Fibroblast of skin of back (primary cell): ENCODE results near the gene EPN3. TPM values are rescaled to one million over a fixed set of nuclear protein-coding genes. Genes with fewer than 3 reads are reported as not detected.

Experiments
- DNase-seq: peaks from one replicate; pipeline ENCODE4 v3.0.0-alpha.2; 2013
- polyA plus RNA-seq, 2 experiments: library from polyadenylated mRNA; unstranded; fragments of 120-200 nt; gene quantifications; one replicate each; pipeline ENCODE4 v1.2.1, GENCODE V29; 2013; ENCODE audit not compliant: insufficient read length in 2 of 2

Gene EPN3
- polyA plus RNA-seq (2013, experiment 1 of 2; ENCODE audit: insufficient read length), result 0.04 TPM
- 0.18 TPM for polyA plus RNA-seq (2013, experiment 2 of 2; ENCODE audit: insufficient read length)

DNA sequence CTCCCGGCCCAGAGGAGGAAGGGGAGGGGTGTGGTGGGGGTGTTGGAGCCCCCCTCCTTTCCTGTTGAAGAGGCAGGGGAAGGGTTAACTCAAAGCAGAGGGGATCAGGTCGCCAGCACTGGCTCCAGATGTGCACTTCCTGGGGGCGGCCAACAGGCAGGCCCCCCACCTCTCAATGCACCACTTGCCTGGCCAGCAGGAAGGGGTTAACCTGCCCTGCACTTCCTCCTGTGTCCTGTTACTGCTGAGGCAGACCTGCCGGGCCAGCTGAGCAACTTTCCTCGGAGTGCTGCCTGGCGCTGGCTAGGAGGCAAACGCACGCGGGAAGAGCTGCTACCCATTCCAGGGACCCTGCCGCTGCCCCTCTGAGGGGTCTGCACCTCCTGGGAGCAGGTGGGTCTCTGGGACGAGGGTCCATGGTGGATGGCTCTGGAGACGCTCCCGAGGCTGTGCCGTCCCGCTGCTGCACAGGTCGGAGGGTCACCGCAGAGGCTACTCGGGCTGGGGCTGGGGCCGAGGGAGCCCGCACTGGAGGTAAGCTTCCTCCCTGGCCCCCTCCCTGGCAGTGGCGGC lies at the start of gene EPN3:
TSS of gene EPN3 (plus strand) at position 284 of the 573 bp plus-strand sequence. CDS start 3,822 bp downstream, outside the sequence.
- DNase-seq, result no peak

DNA sequence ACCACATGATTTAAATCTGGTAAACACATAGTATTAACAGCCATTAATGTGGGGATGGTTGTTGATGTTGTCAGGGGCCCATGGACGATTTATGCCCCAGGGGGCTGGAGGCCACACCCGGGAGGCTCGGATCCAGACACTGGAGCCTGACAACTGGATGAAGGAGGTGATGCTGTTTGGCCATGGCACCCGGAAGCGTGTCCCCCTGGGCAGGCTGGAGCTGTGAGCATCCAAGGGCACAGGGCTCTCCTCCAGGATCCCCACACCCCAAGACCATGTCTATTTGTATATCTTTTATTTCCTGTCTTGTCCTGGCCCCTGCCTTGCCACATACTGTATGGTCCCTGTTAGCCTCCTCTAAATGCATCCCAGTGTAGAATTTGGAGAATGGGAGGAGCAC lies 49.3 kb upstream of the EPN3 start:
- no peak for DNase-seq

DNA sequence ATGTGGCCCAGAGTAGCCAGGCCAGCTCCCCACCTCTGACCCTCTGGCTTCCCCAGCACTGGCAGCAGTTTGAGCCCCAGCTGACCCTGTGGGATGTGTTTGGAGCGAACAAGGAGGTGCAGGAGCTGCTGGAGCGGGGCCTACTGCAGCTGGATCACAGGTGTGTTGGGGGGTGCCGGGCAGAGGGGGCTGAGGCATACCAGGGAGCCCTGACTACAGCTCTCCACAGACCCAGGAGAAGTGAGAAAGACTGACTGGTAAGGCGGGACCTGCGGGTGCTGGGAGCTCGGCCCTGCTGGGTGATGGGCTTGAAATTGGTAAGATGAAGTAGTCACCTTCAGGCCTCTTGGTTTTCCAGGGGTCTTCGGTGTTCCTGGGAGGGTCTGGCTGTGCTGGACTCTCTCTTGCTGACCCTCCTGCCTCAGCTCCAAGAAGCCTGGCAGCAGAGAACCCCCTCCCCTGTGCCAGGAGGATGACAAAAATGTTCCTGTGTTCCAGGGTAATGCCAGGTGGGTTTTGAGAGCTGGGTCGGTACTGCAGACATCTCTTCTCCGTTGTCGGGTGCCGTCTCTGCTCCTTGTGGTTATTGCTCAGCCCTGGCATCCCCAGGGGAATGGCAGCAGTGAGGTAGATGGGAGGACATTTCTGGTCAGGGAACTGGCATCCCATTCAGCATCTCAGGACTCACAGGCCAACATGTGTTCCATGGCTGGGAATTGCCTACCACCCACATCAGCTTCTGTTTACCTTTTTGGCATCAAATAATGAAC lies 48.0 kb upstream of the EPN3 start:
- DNase-seq, result no peak

DNA sequence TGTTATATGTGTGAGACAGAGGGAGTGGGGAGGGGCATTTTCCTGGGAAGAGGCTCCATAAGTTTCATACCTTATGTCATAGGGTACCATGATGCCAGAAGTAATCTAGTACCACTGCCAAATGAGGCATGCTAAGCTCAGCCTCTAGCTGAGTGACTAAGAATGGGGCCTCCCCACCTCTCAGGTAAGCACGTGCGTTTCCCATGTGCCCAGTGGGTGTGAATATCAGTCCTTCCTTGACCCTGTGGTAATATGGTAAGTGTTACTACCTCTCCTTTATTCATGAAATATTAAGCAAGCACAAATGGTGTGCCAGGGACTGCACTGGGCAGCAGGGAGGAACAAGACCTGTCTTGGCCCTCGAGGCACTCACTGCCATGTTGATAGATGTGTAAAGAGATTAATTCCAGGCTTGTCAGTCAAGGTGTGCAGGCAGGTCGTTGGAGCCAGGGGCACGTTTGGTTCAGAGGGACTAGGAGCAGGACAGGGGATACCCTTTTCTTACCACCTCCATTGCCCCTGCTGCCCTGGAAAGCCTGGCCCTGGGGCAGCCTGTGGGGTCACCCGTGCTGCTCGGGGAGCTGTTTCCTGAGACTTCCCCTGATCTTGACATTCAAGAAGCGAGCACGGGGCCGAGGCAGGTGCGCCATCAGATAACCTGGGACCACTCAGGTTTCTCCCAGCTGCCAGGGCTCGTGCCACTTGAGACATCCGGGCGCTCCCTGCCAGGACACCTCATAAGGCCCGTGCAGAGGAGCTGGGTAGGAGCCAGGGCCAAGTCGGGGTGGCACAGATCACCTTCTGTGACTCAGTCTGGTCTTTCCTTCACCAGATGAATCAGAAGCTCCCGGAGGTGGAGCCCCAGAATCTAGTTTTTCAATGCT lies 45.1 kb upstream of the EPN3 start:
- DNase-seq, result no peak

DNA sequence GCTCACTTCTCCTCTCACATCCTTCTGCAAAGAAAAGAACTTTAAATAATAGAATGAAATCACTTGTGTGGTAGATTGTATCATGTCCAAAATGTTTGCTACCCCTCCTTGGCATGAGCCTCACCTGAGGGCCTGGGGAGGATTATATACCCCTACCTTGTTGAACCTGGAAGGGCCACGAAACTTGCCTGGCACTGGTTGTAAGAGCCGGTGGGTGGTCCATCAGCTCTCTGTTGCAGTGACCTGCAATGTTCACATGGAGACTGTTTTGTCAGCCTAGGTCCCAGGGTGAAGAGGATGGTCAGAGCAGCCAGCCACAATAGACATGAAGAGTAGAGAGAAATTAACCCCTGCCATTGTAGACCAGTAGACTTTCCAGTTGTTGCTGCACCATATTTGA lies 43.7 kb upstream of the EPN3 start:
- no peak for DNase-seq

DNA sequence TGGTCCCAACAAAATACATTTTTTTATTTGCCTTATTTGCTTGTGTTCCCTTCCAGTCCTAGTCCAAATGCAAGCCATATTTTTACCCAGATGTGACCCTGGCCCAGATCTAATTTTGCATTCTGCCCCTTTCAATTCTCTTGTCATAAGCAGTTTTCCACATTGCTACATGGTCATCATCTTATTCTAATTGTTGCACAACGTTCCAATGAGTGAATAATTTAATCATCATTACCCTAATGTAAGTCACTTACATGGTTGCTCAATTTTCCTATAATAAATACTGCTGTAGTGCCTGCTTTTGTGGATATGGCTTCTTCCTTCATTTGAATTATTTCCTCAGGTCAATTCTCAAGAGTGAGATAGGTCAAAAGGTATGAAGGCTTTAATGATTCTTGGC lies 41.0 kb upstream of the EPN3 start:
- no peak for DNase-seq

DNA sequence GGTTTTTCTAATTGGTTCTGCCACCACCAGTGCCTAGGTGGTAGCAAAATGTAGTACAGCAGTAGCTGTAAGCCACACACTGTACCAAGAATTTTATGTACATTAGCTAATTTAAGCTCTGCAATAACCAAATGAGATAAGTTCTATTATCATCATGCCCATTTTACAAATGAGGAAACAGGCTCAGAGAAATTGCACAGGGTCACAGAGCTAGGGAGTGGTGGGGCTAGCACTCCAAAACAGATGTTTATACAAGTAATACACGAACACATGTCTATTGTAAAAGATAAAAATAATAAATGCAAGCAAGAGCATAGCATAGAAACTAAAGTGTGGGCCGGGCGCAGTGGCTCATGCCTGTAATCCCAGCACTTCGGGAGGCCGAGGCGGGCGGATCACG lies 40.3 kb upstream of the EPN3 start:
- DNase-seq, result no peak

DNA sequence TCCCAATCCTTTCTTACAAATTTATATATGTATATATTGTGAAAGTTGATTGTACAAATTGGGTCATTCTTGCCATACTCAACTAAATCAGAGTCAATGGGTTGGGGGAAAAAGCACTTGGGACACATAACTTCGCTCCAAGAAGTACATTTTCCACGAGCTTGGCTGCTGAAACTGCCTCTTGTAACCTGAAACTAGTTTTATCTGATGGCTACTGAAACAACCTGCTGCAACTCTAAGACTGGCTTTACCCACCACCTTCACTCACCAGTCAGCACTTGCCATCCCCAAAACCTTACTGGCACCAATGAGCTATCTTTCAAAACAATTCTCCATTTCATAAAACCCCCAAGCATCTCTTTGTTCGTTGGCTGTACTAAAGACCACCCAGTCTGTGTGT lies 38.8 kb upstream of the EPN3 start:
- no peak for DNase-seq

DNA sequence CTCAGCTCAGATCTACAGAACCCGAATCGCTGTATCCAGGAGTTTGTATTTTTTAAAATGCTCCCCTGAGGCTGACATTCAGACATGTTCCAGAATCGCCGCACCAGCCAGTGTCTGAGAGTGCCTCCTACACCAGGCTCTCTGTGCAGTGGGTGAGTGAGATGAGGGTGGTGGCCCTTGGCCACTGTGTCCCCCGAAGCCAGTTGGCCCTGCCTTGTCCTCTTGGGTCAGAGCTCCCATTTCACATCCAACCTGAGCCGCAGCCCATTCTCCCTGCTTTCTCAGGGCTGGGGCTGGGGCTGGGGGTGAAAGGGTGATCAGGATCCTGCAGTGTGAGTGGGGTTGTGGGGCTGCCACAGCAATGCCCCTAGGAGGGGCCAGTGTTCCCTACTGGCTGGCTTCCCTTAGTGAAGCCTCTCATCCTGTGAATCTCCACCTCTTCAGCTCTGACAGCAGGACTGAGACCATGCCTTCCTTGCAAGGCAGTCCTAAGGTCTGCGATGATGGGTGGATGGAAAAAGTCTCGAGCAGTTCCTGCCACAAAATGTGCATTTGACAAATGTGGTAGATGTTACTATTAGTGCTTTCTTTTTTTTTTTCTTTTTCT lies 37.2 kb upstream of the EPN3 start:
- no peak for DNase-seq

DNA sequence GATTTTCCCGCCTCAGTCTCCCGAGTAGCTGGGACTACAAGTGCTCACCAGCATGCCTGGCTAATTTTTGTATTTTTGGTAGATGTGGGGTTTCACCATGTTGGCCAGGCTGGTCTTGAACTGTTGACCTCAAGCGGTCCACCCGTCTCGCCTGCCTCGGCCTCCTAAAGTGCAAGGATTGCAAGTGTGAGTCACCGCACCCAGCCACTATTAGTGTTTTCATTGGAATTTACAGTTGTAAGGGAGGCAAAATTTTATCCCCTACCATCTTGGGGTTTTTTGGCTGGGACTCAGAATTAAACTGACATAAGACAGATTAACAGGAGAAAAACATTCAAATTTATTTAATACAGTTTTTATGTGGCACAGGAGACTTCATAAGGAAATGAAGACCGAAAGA lies 36.6 kb upstream of the EPN3 start:
- peak; percentile 68 for DNase-seq

DNA sequence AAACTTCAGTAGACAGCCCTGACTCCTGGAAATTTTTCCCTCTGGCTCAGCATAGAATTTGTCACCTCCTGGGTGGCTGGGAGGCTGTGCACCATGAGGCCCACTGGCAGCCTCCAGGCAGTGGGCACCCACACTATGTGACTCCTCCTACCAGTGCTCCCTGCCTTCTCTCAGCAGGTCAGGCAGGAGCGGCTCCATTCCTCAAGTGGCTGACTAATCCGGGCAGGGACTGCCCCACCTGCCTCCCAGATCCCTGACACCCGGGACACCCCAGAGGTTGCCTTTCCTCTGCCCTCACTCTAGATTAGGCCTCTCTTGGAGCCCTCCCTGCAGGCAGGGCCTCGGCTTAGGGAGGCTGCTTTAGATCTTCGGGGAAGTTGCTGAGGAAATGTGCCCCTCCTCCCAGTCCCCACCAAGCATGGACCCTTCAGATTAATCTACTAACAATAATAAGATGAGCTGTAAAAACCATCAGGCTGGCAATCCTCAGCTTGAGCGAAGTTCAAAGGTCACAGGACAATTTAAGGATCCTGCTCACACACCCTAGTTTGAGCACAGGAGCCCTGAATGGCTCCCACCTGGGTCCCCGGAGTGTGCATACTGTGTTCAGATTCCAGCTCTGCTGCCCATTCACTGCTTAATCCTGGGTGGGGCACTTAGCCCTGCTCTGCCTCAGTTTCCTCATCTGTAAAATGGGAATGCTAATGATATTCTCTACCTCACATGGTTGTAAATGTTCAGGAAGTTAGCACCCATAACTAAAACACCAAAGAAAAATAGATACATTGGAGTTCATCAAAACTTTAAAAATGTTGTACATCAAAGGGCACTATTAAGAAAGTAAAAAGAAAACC lies 34.3 kb upstream of the EPN3 start:
- no peak for DNase-seq

DNA sequence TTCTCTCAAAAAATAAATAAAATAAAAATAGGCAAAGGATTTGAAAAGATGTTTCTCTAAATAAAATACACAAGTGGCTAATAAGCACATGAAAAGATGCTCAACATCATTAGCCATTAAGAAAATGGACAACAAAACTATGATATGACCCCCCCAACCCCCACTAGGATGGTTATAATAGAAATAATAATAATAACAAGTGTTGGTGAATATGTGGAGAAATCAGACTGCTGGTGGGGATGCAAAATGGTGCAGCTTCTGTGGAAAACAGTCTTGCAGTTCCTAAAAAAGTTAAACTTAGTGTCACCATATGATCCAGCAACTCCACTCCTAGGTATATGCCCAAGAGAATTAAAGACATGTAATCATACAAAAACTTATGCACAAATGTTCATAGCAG lies 33.3 kb upstream of the EPN3 start:
- DNase-seq, result no peak

DNA sequence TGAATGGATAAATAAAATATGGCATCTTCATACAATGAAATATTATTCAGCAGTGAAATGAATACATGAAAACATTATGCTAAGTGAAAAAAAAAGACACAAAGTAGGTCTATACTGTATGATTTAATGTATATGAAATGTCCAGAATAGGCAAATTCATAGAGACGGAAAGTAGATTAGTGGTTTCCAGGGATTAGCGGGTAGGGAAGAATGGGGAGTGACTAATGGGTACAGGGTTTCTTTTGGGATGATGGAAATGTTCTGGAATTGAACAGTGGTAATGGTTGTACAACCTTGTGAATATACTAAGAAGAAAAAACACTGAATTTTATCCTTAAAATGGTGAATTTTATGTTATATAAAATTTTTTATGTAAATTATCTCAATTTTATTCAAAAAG lies 32.8 kb upstream of the EPN3 start:
- DNase-seq, result peak; percentile 72

DNA sequence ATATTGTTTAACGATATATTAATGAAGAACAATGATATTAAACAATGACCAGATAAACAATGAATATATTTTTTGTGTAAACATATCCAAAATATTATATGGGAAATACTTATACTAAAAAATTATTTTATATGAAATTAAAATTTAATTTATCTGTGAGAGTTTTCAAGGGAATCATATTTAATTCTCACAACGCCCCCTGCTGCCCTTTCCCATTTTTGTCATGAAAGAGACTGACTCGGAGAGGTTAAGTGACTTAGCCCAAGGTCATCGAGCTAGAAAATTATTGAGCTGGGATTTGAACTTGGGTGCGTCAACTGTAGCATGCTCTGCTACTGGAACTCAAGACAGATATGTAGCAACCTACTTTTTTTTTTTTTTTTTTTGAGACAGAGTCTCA lies 31.5 kb upstream of the EPN3 start:
- DNase-seq, result peak; percentile 35

DNA sequence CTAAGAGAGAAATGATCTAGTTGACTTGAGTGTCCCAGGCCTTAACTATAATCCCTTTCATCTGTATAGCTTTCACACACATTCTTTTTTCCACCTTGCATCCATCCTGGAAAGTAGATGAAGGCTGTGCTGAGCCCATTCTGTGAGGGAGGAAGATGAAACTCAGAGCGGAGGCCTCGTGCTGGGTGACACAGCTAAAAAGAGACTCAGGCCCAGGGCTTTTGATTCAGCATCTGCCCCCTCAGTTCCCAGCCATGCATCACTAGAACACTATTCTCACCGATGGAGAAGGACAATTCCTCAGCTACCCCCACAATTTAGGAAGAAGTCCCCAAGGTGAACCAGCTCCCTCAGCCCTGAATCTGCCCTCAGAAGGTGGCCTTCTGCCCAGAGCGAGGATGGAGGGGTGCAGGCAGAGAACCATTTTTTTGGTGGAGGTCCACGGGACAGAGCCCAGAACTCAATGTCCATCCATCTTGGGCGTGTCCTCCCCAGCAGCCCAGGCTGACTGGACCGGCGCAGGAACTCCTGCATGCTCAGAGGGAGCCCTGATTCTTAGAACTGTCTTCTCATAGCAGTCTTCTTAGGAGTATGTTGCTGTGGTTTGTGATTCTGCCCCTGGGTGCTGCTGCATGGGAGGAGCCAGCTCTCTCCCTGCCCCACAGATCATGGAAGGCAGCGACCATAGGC lies 30.1 kb upstream of the EPN3 start:
- DNase-seq, result no peak

DNA sequence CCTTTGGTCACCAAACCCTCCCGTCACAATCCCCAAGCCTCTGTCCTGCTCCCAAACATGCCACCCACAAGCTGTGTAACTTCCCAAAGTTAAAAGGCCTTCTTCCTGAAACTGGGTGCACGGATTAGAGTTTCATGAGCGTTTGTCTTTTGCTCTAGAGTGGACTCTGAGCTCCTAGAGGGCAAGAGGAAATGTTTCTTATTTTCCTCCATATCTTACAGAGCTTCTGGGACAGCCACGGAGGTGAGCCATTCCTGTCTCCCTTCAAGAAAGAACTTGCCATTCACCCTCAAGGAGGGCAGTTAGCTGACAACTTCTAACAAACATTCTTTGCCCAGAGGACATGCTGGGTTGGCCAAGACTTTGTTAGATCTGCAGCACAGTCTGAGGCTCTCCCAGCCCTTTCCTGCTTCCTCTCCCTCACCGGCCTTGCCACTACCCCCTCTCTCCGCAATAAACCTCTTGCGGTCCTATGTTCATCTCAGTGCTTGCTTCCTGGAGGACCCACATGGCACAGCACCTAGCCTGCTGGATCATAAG lies 26.9 kb upstream of the EPN3 start:
- no peak for DNase-seq

DNA sequence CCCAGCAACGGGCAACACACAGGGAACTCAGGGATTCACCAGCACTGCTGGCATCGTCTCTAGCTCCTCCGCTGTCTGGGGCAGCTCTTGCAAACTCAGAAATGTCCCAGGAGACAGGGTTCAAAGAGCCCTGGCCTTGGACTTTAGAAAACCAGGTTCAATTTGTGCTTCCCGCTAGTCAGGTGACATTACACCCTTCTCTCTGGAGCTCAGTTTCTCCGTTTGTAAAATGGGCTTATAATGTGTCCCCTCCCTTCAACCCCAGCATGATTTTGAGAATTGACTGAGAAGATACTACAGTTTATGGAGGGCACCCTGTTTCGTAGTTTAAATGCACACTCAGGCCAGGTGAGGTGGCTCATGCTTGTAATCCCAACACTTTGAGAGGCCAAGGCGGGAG lies 26.2 kb upstream of the EPN3 start:
- no peak for DNase-seq

DNA sequence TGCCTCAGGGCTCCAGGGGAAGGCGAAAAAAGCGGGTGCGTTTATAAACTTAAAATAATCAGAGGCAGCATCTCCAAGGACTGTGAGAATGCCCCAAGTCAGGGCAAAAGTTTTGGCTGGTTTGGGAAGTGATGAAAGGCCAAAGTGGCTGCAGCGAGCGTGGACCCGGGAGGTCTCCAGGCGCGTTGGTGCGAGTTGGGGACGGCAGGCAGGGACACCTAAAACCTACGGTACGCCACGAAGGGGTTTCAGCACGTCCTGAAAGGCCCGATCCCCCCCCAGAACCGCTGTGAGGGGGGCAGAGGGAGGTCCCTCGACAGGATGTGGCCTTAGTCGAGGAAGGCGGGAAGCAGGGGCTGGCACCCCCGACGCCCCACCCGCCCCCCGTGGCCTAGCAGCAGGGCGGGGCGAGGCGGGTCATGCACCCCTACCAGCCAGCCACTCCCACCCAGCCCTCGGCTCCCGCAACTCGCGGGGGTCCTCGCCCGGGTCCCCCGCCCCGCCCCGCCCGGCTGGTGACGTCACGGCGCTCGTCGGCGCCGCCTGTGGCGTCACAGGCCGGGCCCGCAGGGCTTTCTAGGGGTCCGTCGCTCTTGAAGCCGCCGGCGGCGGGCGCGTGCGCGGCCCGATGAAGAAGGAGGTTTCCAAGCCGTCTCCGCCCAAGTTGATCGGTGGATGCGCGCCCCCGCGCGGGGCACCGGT lies 24.5 kb upstream of the EPN3 start, which contains the start of gene MYCBPAP:
TSS of gene MYCBPAP (plus strand) at position 569 of the 702 bp plus-strand sequence. CDS start 236 bp downstream, outside the sequence.
- DNase-seq, result peak; percentile 77

DNA sequence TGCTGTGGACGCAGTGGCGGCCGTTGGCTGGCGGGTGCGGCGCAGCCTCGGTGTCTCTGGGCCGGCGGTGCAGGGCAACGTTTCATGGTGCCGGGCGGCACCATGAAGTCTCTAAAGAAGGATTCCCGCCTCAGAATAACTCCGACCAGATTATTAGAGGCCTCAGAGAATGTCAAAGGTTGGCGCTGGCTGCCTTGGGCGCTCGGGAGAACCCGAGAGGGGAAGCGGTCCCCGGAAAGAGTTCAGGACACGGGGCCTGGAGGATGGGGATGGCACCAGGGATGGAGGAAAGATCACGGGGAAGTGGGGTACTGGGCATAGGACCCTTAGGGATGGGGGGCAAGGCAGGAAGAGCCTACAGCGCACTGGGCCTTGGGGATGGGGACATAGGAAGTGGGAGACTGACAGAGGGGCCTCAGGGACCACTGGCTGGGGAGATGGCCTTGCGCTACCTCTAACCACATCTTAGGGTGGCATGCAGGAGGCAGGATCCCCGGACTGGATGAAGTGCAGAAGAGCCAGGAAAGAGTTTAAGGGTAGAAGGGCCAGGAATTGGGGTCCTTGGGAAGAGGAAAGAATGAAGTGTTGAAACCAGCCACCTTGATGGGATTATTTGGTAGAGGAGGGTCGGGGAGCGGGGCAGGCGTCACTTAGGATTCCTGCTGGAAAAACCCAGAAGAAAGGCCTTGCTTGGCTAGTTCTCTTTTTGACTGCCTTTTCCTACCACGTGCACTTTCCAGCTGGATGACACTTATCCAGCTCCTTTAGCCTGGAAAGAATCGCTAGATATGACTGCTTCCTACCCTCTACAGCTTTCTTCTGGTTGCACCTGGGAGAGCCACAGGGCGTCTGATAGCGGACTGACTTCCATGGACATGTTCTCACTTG lies 23.7 kb upstream of the EPN3 start:
- DNase-seq, result no peak
